ENCODE data around the gene GMDS.

GMDS gene

GRCh38 chr6:2044192-2044591 lies 201.2 kb downstream of the GMDS start:
- Histone ChIP-seq H2BK12ac (ENCODE audit: low read length) (no peak overlapping the region), H4K8ac (ENCODE audit: low read depth, low read length) (no peak overlapping the region), H2BK5ac (ENCODE audit: low read depth, low read length, poor library complexity) (no peak overlapping the region), H3K14ac (ENCODE audit: low read length) (no peak overlapping the region), H3K27me3 (ENCODE audit: insufficient read depth, low read length) (no peaks in the 10 kb centered on the region), H3K4me1 (ENCODE audit: control insufficient read depth in 1 of 2, insufficient read depth in 2 of 2, low read length in 2 of 2) (no peaks in the 10 kb centered on the region), H3K4me2 (ENCODE audit: low read length) (no peak overlapping the region), H3K79me2 (ENCODE audit: control insufficient read depth, insufficient read depth, low read length, poor library complexity) (no peaks in the 10 kb centered on the region), H3K79me1 (ENCODE audit: low read length) (no peaks in the 10 kb centered on the region), H2AK5ac (ENCODE audit: low read length) (no peak overlapping the region), H3K18ac (ENCODE audit: low read length) (no peak overlapping the region), H3K23ac (ENCODE audit: low read length) (no peak overlapping the region), H3K9ac (ENCODE audit: low read length) (no peak overlapping the region), H2AFZ (ENCODE audit: insufficient read depth, low read length, poor library complexity) (no peak overlapping the region), H3K4me3 (ENCODE audit: low read depth, low read length) (no peak overlapping the region), H4K91ac (ENCODE audit: low read depth, low read length) (no peak overlapping the region), H4K12ac (ENCODE audit: low read depth, low read length) (no peak overlapping the region), H3K4ac (ENCODE audit: low read depth, low read length) (no peak overlapping the region), H3K27ac (ENCODE audit: low read depth, low read length) (no peak overlapping the region), H3K36me3 (ENCODE audit: control insufficient read depth in 1 of 2, insufficient read depth in 2 of 2, low read length in 2 of 2) (no peaks in the 10 kb centered on the region), H2BK120ac (ENCODE audit: insufficient read depth, low read length, poor library complexity) (no peak overlapping the region), H3K9me3 (ENCODE audit: insufficient read depth, low read depth, low read length) (no peaks in the 10 kb centered on the region)
- no peak for DNase-seq
- no CpG with 5 or more reads among the region's 4 CpGs for WGBS (ENCODE audit: extremely low coverage, insufficient coverage, insufficient read length)

- no peak for DNase-seq
- Histone ChIP-seq H3K23ac (ENCODE audit: low read length) (no peak overlapping the region), H2BK12ac (ENCODE audit: low read length) (no peak overlapping the region), H3K9me3 (ENCODE audit: insufficient read depth, low read depth, low read length) (no peaks in the 10 kb centered on the region), H4K8ac (ENCODE audit: low read depth, low read length) (no peak overlapping the region), H3K36me3 (ENCODE audit: control insufficient read depth in 1 of 2, insufficient read depth in 2 of 2, low read length in 2 of 2) (no peaks in the 10 kb centered on the region), H3K79me2 (ENCODE audit: control insufficient read depth, insufficient read depth, low read length, poor library complexity) (no peaks in the 10 kb centered on the region), H3K27me3 (ENCODE audit: insufficient read depth, low read length) (no peaks in the 10 kb centered on the region), H3K4ac (ENCODE audit: low read depth, low read length) (no peak overlapping the region), H2AFZ (ENCODE audit: insufficient read depth, low read length, poor library complexity) (no peak overlapping the region), H3K27ac (ENCODE audit: low read depth, low read length) (no peak overlapping the region), H3K9ac (ENCODE audit: low read length) (no peak overlapping the region), H2BK120ac (ENCODE audit: insufficient read depth, low read length, poor library complexity) (no peak overlapping the region), H2AK5ac (ENCODE audit: low read length) (no peak overlapping the region), H4K91ac (ENCODE audit: low read depth, low read length) (no peak overlapping the region), H4K12ac (ENCODE audit: low read depth, low read length) (no peak overlapping the region), H3K4me2 (ENCODE audit: low read length) (no peak overlapping the region), H3K4me3 (ENCODE audit: low read depth, low read length) (no peak overlapping the region), H3K79me1 (ENCODE audit: low read length) (no peaks in the 10 kb centered on the region), H3K18ac (ENCODE audit: low read length) (no peak overlapping the region), H3K14ac (ENCODE audit: low read length) (no peak overlapping the region), H3K4me1 (ENCODE audit: control insufficient read depth in 1 of 2, insufficient read depth in 2 of 2, low read length in 2 of 2) (peaks cover 0 to 3% of the 10 kb centered on the region in 2 experiments), H2BK5ac (ENCODE audit: low read depth, low read length, poor library complexity) (no peak overlapping the region)
- WGBS (ENCODE audit: extremely low coverage, insufficient coverage, insufficient read length), result no CpG with 5 or more reads among the region's 6 CpGs
These were observed 202.3 kb downstream of the GMDS start for GRCh38 chr6:2042956-2043648.

GRCh38 chr6:2038092-2038491 lies 207.3 kb downstream of the GMDS start:
- no peak overlapping the region for H3K23ac ChIP-seq (ENCODE audit: low read length)
- no peak overlapping the region for H4K12ac ChIP-seq (ENCODE audit: low read depth, low read length)
- H3K4me3 ChIP-seq (ENCODE audit: low read depth, low read length), result no peak overlapping the region
- no peak overlapping the region for H4K8ac ChIP-seq (ENCODE audit: low read depth, low read length)
- no peak overlapping the region for H2AFZ ChIP-seq (ENCODE audit: insufficient read depth, low read length, poor library complexity)
- no peak overlapping the region for H2BK120ac ChIP-seq (ENCODE audit: insufficient read depth, low read length, poor library complexity)
- DNase-seq, result peak; percentile 31 to 73
- H3K4me1 ChIP-seq (ENCODE audit: control insufficient read depth in 1 of 2, insufficient read depth in 2 of 2, low read length in 2 of 2), result peaks cover 0 to 3% of the 10 kb centered on the region in 2 experiments
- no peak overlapping the region for H3K27ac ChIP-seq (ENCODE audit: low read depth, low read length)
- H3K14ac ChIP-seq (ENCODE audit: low read length), result no peak overlapping the region
- H3K18ac ChIP-seq (ENCODE audit: low read length), result no peak overlapping the region
- no peaks in the 10 kb centered on the region for H3K79me2 ChIP-seq (ENCODE audit: control insufficient read depth, insufficient read depth, low read length, poor library complexity)
- H3K4ac ChIP-seq (ENCODE audit: low read depth, low read length), result no peak overlapping the region
- no peaks in the 10 kb centered on the region for H3K79me1 ChIP-seq (ENCODE audit: low read length)
- no peak overlapping the region for H3K9ac ChIP-seq (ENCODE audit: low read length)
- no peaks in the 10 kb centered on the region for H3K27me3 ChIP-seq (ENCODE audit: insufficient read depth, low read length)
- no CpG with 5 or more reads among the region's 8 CpGs for WGBS (ENCODE audit: extremely low coverage, insufficient coverage, insufficient read length)
- H3K4me2 ChIP-seq (ENCODE audit: low read length), result no peak overlapping the region
- H2AK5ac ChIP-seq (ENCODE audit: low read length), result no peak overlapping the region
- no peak overlapping the region for H2BK12ac ChIP-seq (ENCODE audit: low read length)
- no peaks in the 10 kb centered on the region for H3K36me3 ChIP-seq (ENCODE audit: control insufficient read depth in 1 of 2, insufficient read depth in 2 of 2, low read length in 2 of 2)
- no peak overlapping the region for H2BK5ac ChIP-seq (ENCODE audit: low read depth, low read length, poor library complexity)
- no peaks in the 10 kb centered on the region for H3K9me3 ChIP-seq (ENCODE audit: insufficient read depth, low read depth, low read length)
- no peak overlapping the region for H4K91ac ChIP-seq (ENCODE audit: low read depth, low read length)

- no peaks in the 10 kb centered on the region for H3K27me3 ChIP-seq (ENCODE audit: insufficient read depth, low read length)
- H2AK5ac ChIP-seq (ENCODE audit: low read length), result no peak overlapping the region
- H2AFZ ChIP-seq (ENCODE audit: insufficient read depth, low read length, poor library complexity), result no peak overlapping the region
- no peak overlapping the region for H3K18ac ChIP-seq (ENCODE audit: low read length)
- no peak overlapping the region for H4K8ac ChIP-seq (ENCODE audit: low read depth, low read length)
- H3K79me2 ChIP-seq (ENCODE audit: control insufficient read depth, insufficient read depth, low read length, poor library complexity), result no peaks in the 10 kb centered on the region
- H3K4me1 ChIP-seq (ENCODE audit: control insufficient read depth in 1 of 2, insufficient read depth in 2 of 2, low read length in 2 of 2), result peaks cover 0 to 3% of the 10 kb centered on the region in 2 experiments
- H2BK120ac ChIP-seq (ENCODE audit: insufficient read depth, low read length, poor library complexity), result no peak overlapping the region
- no peak overlapping the region for H3K9ac ChIP-seq (ENCODE audit: low read length)
- H2BK5ac ChIP-seq (ENCODE audit: low read depth, low read length, poor library complexity), result no peak overlapping the region
- H2BK12ac ChIP-seq (ENCODE audit: low read length), result no peak overlapping the region
- no peak overlapping the region for H3K4me3 ChIP-seq (ENCODE audit: low read depth, low read length)
- H3K36me3 ChIP-seq (ENCODE audit: control insufficient read depth in 1 of 2, insufficient read depth in 2 of 2, low read length in 2 of 2), result no peaks in the 10 kb centered on the region
- H3K4ac ChIP-seq (ENCODE audit: low read depth, low read length), result no peak overlapping the region
- no peak overlapping the region for H3K27ac ChIP-seq (ENCODE audit: low read depth, low read length)
- H3K23ac ChIP-seq (ENCODE audit: low read length), result no peak overlapping the region
- no CpG with 5 or more reads among the region's 10 CpGs for WGBS (ENCODE audit: extremely low coverage, insufficient coverage, insufficient read length)
- H3K79me1 ChIP-seq (ENCODE audit: low read length), result no peaks in the 10 kb centered on the region
- H3K4me2 ChIP-seq (ENCODE audit: low read length), result no peak overlapping the region
- H4K91ac ChIP-seq (ENCODE audit: low read depth, low read length), result no peak overlapping the region
- no peak overlapping the region for H4K12ac ChIP-seq (ENCODE audit: low read depth, low read length)
- H3K14ac ChIP-seq (ENCODE audit: low read length), result no peak overlapping the region
- peak in 1 of 2 donors; percentile 18 for DNase-seq
- no peaks in the 10 kb centered on the region for H3K9me3 ChIP-seq (ENCODE audit: insufficient read depth, low read depth, low read length)
These were observed 208.0 kb downstream of the GMDS start for GRCh38 chr6:2037237-2037926.
